ENCODE data around the gene COL6A5. TPM values are rescaled to one million over a fixed set of nuclear protein-coding genes. Genes with fewer than 3 reads are reported as not detected.

COL6A5 gene
- total and polyA plus RNA-seq, 2 donors (not counting 3 experiments of a cell fraction or from before 2014, with no cell fraction given), result not detected

DNA sequence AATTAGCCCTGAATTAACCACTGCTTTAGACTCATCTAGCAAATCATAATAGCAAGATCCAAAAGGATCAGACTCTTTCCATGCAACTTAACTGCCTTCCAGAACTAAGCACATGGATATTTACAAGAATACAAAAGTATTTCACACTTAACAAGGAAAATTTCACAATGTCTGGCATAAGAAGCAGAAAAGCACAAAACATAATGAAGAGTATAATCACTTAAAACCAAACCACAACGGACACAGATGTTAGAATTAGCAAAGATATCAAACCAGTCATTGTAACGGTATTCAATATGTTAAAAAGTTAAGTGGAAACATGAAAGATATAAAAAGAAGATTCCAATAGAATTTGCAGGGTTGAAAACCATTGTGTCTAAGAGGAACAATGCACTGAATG is 120.0 kb downstream of the COL6A5 start:
- no TSS peak for BruUV-seq (replicated peaks)
- no peak for FAIRE-seq
- Histone ChIP-seq H3K9ac (replicated peaks; ENCODE audit: extremely low read depth, insufficient read depth, low read length) (no peak overlapping the region), H3K4me1 (ENCODE audit: control insufficient read depth, extremely low read depth, insufficient read depth, low read length) (no peaks in the 10 kb centered on the region), H3K4me3 (replicated peaks in 1 of 3; ENCODE audit: insufficient read depth in 1 of 3, low read depth in 1 of 3, low read length in 3 of 3) (no peak overlapping the region), H3K9me1 (replicated peaks; ENCODE audit: control insufficient read depth, extremely low read depth, insufficient read depth, low read length) (no peaks in the 10 kb centered on the region), H3K4me2 (ENCODE audit: insufficient read depth, low read length) (no peak overlapping the region), H3K79me2 (ENCODE audit: control insufficient read depth, insufficient read depth, low read length) (no peaks in the 10 kb centered on the region), H2AFZ (ENCODE audit: low read depth, low read length) (no peak overlapping the region), H4K20me1 (replicated peaks; ENCODE audit: control insufficient read depth, extremely low read depth, insufficient read depth, low read length) (no peaks in the 10 kb centered on the region), H3K27me3 (ENCODE audit: control insufficient read depth in 2 of 2, insufficient read depth in 2 of 2, low read length in 2 of 2) (no peaks in the 10 kb centered on the region), H3K27ac (ENCODE audit: insufficient read depth, low read depth, low read length) (no peak overlapping the region), H3K9me3 (replicated peaks; ENCODE audit: control insufficient read depth, insufficient read depth, low read length) (no peaks in the 10 kb centered on the region), H3K36me3 (ENCODE audit: control insufficient read depth in 2 of 2, extremely low read depth in 1 of 2, insufficient read depth in 2 of 2, low read length in 2 of 2) (no peaks in the 10 kb centered on the region)
- CTCF ChIA-PET, result no interaction called here
- dilution Hi-C loops (cut with MboI; ENCODE audit: extremely low pct_ligation_motif_present, low sequenced_read_pairs) (no loop called here), intact Hi-C loops (cut with micrococcal nuclease) (no loop called here)
- TF ChIP-seq POLR2AphosphoS5 (IDR thresholded peaks at IDR 0.05; ENCODE audit: insufficient read depth, low read depth, low read length) (no peak), FOS (IDR thresholded peaks at IDR 0.05; ENCODE audit: borderline replicate concordance, insufficient read depth, low read length) (no peak), EZH2 (IDR thresholded peaks at IDR 0.05; ENCODE audit: borderline replicate concordance, low read depth, low read length, severe bottlenecking) (no peak), POLR2A (IDR thresholded peaks at IDR 0.05; ENCODE audit: low read depth, low read length) (no peak), GATA2 (IDR thresholded peaks at IDR 0.05; ENCODE audit: insufficient read depth, insufficient read length, low read depth, low read length) (no peak), JUN (IDR thresholded peaks at IDR 0.05; ENCODE audit: borderline replicate concordance, insufficient read depth, insufficient read length, low read depth) (no peak), MYC (IDR thresholded peaks at IDR 0.05; ENCODE audit: low read depth, low read length) (no peak)
- TF ChIP-seq, protein P1, sequence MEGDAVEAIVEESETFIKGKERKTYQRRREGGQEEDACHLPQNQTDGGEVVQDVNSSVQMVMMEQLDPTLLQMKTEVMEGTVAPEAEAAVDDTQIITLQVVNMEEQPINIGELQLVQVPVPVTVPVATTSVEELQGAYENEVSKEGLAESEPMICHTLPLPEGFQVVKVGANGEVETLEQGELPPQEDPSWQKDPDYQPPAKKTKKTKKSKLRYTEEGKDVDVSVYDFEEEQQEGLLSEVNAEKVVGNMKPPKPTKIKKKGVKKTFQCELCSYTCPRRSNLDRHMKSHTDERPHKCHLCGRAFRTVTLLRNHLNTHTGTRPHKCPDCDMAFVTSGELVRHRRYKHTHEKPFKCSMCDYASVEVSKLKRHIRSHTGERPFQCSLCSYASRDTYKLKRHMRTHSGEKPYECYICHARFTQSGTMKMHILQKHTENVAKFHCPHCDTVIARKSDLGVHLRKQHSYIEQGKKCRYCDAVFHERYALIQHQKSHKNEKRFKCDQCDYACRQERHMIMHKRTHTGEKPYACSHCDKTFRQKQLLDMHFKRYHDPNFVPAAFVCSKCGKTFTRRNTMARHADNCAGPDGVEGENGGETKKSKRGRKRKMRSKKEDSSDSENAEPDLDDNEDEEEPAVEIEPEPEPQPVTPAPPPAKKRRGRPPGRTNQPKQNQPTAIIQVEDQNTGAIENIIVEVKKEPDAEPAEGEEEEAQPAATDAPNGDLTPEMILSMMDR (IDR thresholded peaks at IDR 0.05; ENCODE audit: extremely low read depth in 1 of 2, insufficient read depth in 1 of 2, low read depth in 1 of 2, low read length in 2 of 2), result no peak
- TF ChIP-seq, protein P2, sequence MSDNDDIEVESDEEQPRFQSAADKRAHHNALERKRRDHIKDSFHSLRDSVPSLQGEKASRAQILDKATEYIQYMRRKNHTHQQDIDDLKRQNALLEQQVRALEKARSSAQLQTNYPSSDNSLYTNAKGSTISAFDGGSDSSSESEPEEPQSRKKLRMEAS (IDR thresholded peaks at IDR 0.05; ENCODE audit: insufficient read depth, insufficient read length), result no peak
- DNase-seq (ENCODE audit: low read depth, low spot score), result no peak
- POLR2A ChIA-PET, result no interaction called here

All from endothelial cell of umbilical vein (primary cell).